IMR-90 (cell line): Measurements from ENCODE around the gene AMACR. TPM values are rescaled to one million over a fixed set of nuclear protein-coding genes. Genes with fewer than 3 reads are reported as not detected.

Source experiments
- ATAC-seq: fragments of 200-7000 bp; cut with Tn5 transposase; 2 replicates; pipeline ENCODE4 v1.9.1; 2020; ENCODE audit warnings: low read depth, mild to moderate bottlenecking, moderate library complexity
- BruUV-seq: library from RNA; stranded (reverse); fragments of 400-500 nt; replicated peaks from 2 replicates; lab custom pipeline; 2021; lab: Mats Ljungman, UMichigan
- CTCF ChIA-PET: fragments of 300-600 bp; formaldehyde crosslinking; extraction: SDS; loops from one replicate; lab custom pipeline; 2021; ENCODE audit warnings: antibody characterized with exemption; lab: Yijun Ruan, JAX
- POLR2A ChIA-PET: fragments of 300-600 bp; sonication (Branson Sonifier 250); formaldehyde crosslinking; loops from one replicate; lab custom pipeline; 2022; ENCODE audit warnings: antibody characterized with exemption; ENCODE audit not compliant: unreplicated experiment; lab: Charles Lee
- DNase-seq: peaks from one replicate; pipeline ENCODE4 v3.0.0; 2013
- H2AFZ ChIP-seq: replicated peaks from 2 replicates; pipeline ENCODE3; 2013; ENCODE audit warnings: low read length, mild to moderate bottlenecking; ENCODE audit not compliant: poor library complexity
- H2AK5ac ChIP-seq: 2 replicates; pipeline ENCODE4 v1.6.1; 2013; ENCODE audit warnings: low read depth, low read length, inconsistent platforms
- H2AK9ac ChIP-seq: replicated peaks from 2 replicates; pipeline ENCODE3; 2013; ENCODE audit warnings: mild to moderate bottlenecking, low read depth, low read length, moderate library complexity; ENCODE audit not compliant: poor library complexity
- H2BK120ac ChIP-seq: 2 replicates; pipeline ENCODE4 v1.6.1; 2013; ENCODE audit warnings: low read depth, low read length, inconsistent platforms
- H2BK15ac ChIP-seq: 3 replicates; pipeline ENCODE4 v1.6.1; 2013; ENCODE audit warnings: low read depth, low read length, inconsistent platforms
- H2BK20ac ChIP-seq: 2 replicates; pipeline ENCODE4 v1.6.1; 2013; ENCODE audit warnings: low read depth, mild to moderate bottlenecking, inconsistent platforms, low read length, moderate library complexity
- H2BK5ac ChIP-seq: 2 replicates; pipeline ENCODE4 v1.6.1; 2013; ENCODE audit warnings: mild to moderate bottlenecking, low read depth, low read length, inconsistent platforms; ENCODE audit not compliant: poor library complexity, severe bottlenecking
- H3K14ac ChIP-seq: replicated peaks from 2 replicates; pipeline ENCODE4 v1.6.1; 2013; ENCODE audit warnings: low read depth, low read length, inconsistent platforms
- H3K18ac ChIP-seq: 2 replicates; pipeline ENCODE4 v1.6.1; 2013; ENCODE audit warnings: low read depth, low read length, control low read depth
- H3K23ac ChIP-seq: 2 replicates; pipeline ENCODE4 v1.6.1; 2013; ENCODE audit warnings: low read depth, low read length, inconsistent platforms
- H3K27ac ChIP-seq: 2 replicates; pipeline ENCODE4 v1.5.1; 2013; ENCODE audit warnings: mild to moderate bottlenecking, control low read depth, low read length; ENCODE audit not compliant: insufficient read depth
- H3K27me3 ChIP-seq: 2 replicates; pipeline ENCODE4 v1.6.1; 2013; ENCODE audit warnings: low read length; ENCODE audit not compliant: control insufficient read depth, insufficient read depth
- H3K36me3 ChIP-seq: 2 replicates; pipeline ENCODE4 v1.6.1; 2013; ENCODE audit warnings: low read length, mixed read lengths; ENCODE audit not compliant: control insufficient read depth, insufficient read depth
- H3K4ac ChIP-seq: 2 replicates; pipeline ENCODE4 v1.6.1; 2013; ENCODE audit warnings: low read depth, low read length, inconsistent platforms
- H3K4me1 ChIP-seq: 2 replicates; pipeline ENCODE4 v1.6.1; 2013; ENCODE audit warnings: low read length, mixed read lengths; ENCODE audit not compliant: control insufficient read depth, insufficient read depth
- H3K4me2 ChIP-seq: 2 replicates; pipeline ENCODE4 v1.6.1; 2013; ENCODE audit warnings: low read depth, mild to moderate bottlenecking, control low read depth, low read length, moderate library complexity
- H3K4me3 ChIP-seq: 2 replicates; pipeline ENCODE4 v1.5.1; 2013; ENCODE audit warnings: low read depth, mild to moderate bottlenecking, control low read depth, low read length, moderate library complexity; ENCODE audit not compliant: insufficient read depth
- H3K56ac ChIP-seq: 2 replicates; pipeline ENCODE4 v1.6.1; 2013; ENCODE audit warnings: low read length, inconsistent platforms; ENCODE audit not compliant: insufficient read depth; ENCODE audit errors: extremely low read depth
- H3K79me1 ChIP-seq, 2 experiments: 2 replicates each; pipeline ENCODE4 v1.6.1; 2013; ENCODE audit warnings: low read length in 2 of 2, inconsistent platforms in 1 of 2, low read depth in 1 of 2
- H3K9ac ChIP-seq: 2 replicates; pipeline ENCODE4 v1.6.1; 2013; ENCODE audit warnings: low read depth, low read length, control low read depth
- H3K9me1 ChIP-seq: 2 replicates; pipeline ENCODE4 v1.6.1; 2013; ENCODE audit warnings: low read length, inconsistent platforms; ENCODE audit not compliant: insufficient read depth
- H3K9me3 ChIP-seq: 2 replicates; pipeline ENCODE4 v1.6.1; 2013; ENCODE audit warnings: low read length; ENCODE audit not compliant: control insufficient read depth, insufficient read depth
- H4K20me1 ChIP-seq: 2 replicates; pipeline ENCODE4 v1.6.1; 2013; ENCODE audit warnings: low read length, inconsistent platforms; ENCODE audit not compliant: insufficient read depth
- H4K5ac ChIP-seq: 2 replicates; pipeline ENCODE4 v1.6.1; 2013; ENCODE audit warnings: mild to moderate bottlenecking, low read depth, low read length, control low read depth
- H4K8ac ChIP-seq, 2 experiments: 2 replicates each; pipeline ENCODE4 v1.6.1; 2013; ENCODE audit warnings: low read depth in 2 of 2, low read length in 2 of 2, control low read depth in 1 of 2, inconsistent platforms in 1 of 2
- H4K91ac ChIP-seq: 2 replicates; pipeline ENCODE4 v1.6.1; 2013; ENCODE audit warnings: low read depth, low read length, inconsistent platforms; ENCODE audit not compliant: insufficient read depth
- CEBPB ChIP-seq: IDR thresholded peaks from 2 replicates; pipeline ENCODE4 v1.6.1; 2012; ENCODE audit warnings: low read depth, low read length, improper control_type of control experiment
- FOS ChIP-seq: fragments of 150-350 bp; IDR thresholded peaks from 2 replicates; pipeline ENCODE4 v1.6.1; 2016; ENCODE audit warnings: low read depth, low read length
- MAFK ChIP-seq: IDR thresholded peaks from 2 replicates; pipeline ENCODE4 v1.6.1; 2012; ENCODE audit warnings: low read depth, low read length, improper control_type of control experiment
- MAZ ChIP-seq: IDR thresholded peaks from 2 replicates; pipeline ENCODE4 v1.6.1; 2012; ENCODE audit warnings: low read depth, mild to moderate bottlenecking, low read length, improper control_type of control experiment, moderate library complexity, borderline replicate concordance
- MXI1 ChIP-seq: IDR thresholded peaks from 2 replicates; pipeline ENCODE4 v1.6.1; 2012; ENCODE audit warnings: low read depth, mild to moderate bottlenecking, low read length, moderate library complexity, borderline replicate concordance
- NFE2L2 ChIP-seq: fragments of 150-350 bp; IDR thresholded peaks from 2 replicates; pipeline ENCODE4 v1.6.1; 2016; ENCODE audit warnings: low read depth, mild to moderate bottlenecking, low read length
- POLR2A ChIP-seq: IDR thresholded peaks from 2 replicates; pipeline ENCODE4 v1.6.1; 2012; ENCODE audit warnings: mild to moderate bottlenecking, low read depth, low read length
- RAD21 ChIP-seq: IDR thresholded peaks from 2 replicates; pipeline ENCODE4 v1.6.1; 2012; ENCODE audit warnings: low read length, improper control_type of control experiment
- RCOR1 ChIP-seq: IDR thresholded peaks from 2 replicates; pipeline ENCODE4 v1.6.1; 2012; ENCODE audit warnings: mild to moderate bottlenecking, low read length, improper control_type of control experiment; ENCODE audit not compliant: insufficient replicate concordance
- RFX5 ChIP-seq: IDR thresholded peaks from 2 replicates; pipeline ENCODE4 v1.8.0; 2012; ENCODE audit warnings: low read depth, mild to moderate bottlenecking, low read length, moderate library complexity
- SMC3 ChIP-seq: fragments of 150-350 bp; IDR thresholded peaks from 2 replicates; pipeline ENCODE4 v1.6.1; 2016; ENCODE audit warnings: low read depth, mild to moderate bottlenecking, antibody characterized with exemption, low read length, moderate library complexity
- USF2 ChIP-seq: fragments of 150-350 bp; IDR thresholded peaks from 2 replicates; pipeline ENCODE4 v1.6.1; 2017; ENCODE audit warnings: mild to moderate bottlenecking, antibody characterized with exemption, low read length, low read depth
- WGBS, 2 experiments: methylation state at CpG; one replicate each; pipeline versions ENCODE4 v1.1.5 to v1.1.7; 2013; ENCODE audit warnings: missing lambda C conversion rate in 2 of 2; ENCODE audit not compliant: insufficient read length in 1 of 2; ENCODE audit errors: extremely low coverage in 2 of 2; 5-methylcytosine and 5-hydroxymethylcytosine counted together
- dilution Hi-C: fragments of 300-500 bp; cut with HindIII; formaldehyde crosslinking; loops from one replicate; pipeline ENCODE4 v1.14.3; 2018; ENCODE audit warnings: low sequenced_read_pairs; ENCODE audit not compliant: unreplicated experiment
- in situ Hi-C: fragments of 300-500 bp; cut with MboI; formaldehyde crosslinking; loops from 3 replicates; pipeline ENCODE4 v1.14.3; 2019; ENCODE audit warnings: low sequenced_read_pairs, inconsistent platforms, mixed read lengths
- intact Hi-C: fragments of 100-400 bp; cut with micrococcal nuclease; formaldehyde crosslinking; loops from 2 replicates; pipeline ENCODE4 v1.10.0; 2022
- polyA plus RNA-seq, 3 experiments: library from polyadenylated mRNA; depleted of rRNA; stranded (reverse); fragments of >200 nt; gene quantifications; 2 replicates each; pipeline ENCODE4 v1.2.3, GENCODE V29; 2012; ENCODE audit warnings: low replicate concordance in 1 of 3
- total RNA-seq: library from RNA; depleted of rRNA; stranded (reverse); fragments of >200 nt; gene quantifications from 2 replicates; pipeline ENCODE4 v1.2.3, GENCODE V29; 2012
- TF ChIP-seq, protein P1 (sequence below): fragments of 150-350 bp; IDR thresholded peaks from 2 replicates; pipeline ENCODE4 v1.6.1; 2016; ENCODE audit warnings: low read depth, mild to moderate bottlenecking, low read length, moderate library complexity, borderline replicate concordance
- TF ChIP-seq, protein P2 (sequence below): conservative IDR thresholded peaks from 2 replicates; pipeline ENCODE4 v1.5.1; 2012; ENCODE audit warnings: mild to moderate bottlenecking, low read depth, low read length, improper control_type of control experiment

Gene AMACR
- total and polyA plus RNA-seq, 2 of the 4 experiments (the other 2 are of a cell fraction) = 8.2 to 12.9 TPM

- no peak within 1 kb of the TSS for H2AK5ac ChIP-seq
- peak within 1 kb of the TSS; percentile 81 for H2AK9ac ChIP-seq
- intact Hi-C loops (loop anchor here (10.0 kb wide), 1 partner anchor 322 kb away; no protein-coding TSS in a partner anchor), dilution Hi-C loops (no loop called here), in situ Hi-C loops (no loop called here)
- H3K4me3 ChIP-seq = peak within 1 kb of the TSS; percentile 56
- H2BK20ac ChIP-seq = no peak within 1 kb of the TSS
- H2AFZ ChIP-seq = peak within 1 kb of the TSS; percentile 89
- no peak within 1 kb of the TSS for H3K27ac ChIP-seq
- H3K23ac ChIP-seq = peak within 1 kb of the TSS; percentile 7; the same call in 1 of the 2 replicates
- DNase-seq = peak; percentile 23
- H3K18ac ChIP-seq = no peak within 1 kb of the TSS
- peaks cover 5% of the 10 kb centered on the region; the same call in 1 of the 2 replicates for H3K9me3 ChIP-seq
- CTCF ChIA-PET = interaction anchor here (0.6 kb wide), 1 partner anchor 468 kb away, joined by 3 read pairs; no protein-coding TSS in a partner anchor
- no peak within 1 kb of the TSS for H3K4ac ChIP-seq
- H2BK120ac ChIP-seq = no peak within 1 kb of the TSS
- no peak within 1 kb of the TSS for H2BK15ac ChIP-seq
- no peak within 1 kb of the TSS for H4K5ac ChIP-seq
- WGBS, 2 experiments = 6% methylated on average over 18 of the region's 45 CpGs; no CpG with 5 or more reads in 1 of the 2 experiments
- H3K4me2 ChIP-seq = peak within 1 kb of the TSS; percentile 100
- no peaks in the 10 kb centered on the region for H3K36me3 ChIP-seq
- H3K14ac ChIP-seq = no peak within 1 kb of the TSS
- H3K56ac ChIP-seq = no peak within 1 kb of the TSS
- H3K27me3 ChIP-seq = peaks cover 48% of the 10 kb centered on the region
- POLR2A ChIA-PET = no interaction called here
- peak; percentile 72 for ATAC-seq
- H3K79me1 ChIP-seq = no peaks in the 10 kb centered on the region
- H3K9me1 ChIP-seq = no peaks in the 10 kb centered on the region
- TF ChIP-seq, protein P1, sequence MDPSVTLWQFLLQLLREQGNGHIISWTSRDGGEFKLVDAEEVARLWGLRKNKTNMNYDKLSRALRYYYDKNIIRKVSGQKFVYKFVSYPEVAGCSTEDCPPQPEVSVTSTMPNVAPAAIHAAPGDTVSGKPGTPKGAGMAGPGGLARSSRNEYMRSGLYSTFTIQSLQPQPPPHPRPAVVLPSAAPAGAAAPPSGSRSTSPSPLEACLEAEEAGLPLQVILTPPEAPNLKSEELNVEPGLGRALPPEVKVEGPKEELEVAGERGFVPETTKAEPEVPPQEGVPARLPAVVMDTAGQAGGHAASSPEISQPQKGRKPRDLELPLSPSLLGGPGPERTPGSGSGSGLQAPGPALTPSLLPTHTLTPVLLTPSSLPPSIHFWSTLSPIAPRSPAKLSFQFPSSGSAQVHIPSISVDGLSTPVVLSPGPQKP = no peak
- TF ChIP-seq FOS (no peak), USF2 (no peak), RCOR1 (no peak), POLR2A (no peak), MAFK (no peak), MXI1 (no peak), RFX5 (no peak), RAD21 (no peak), MAZ (no peak), CEBPB (no peak), NFE2L2 (no peak), SMC3 (no peak)
- TF ChIP-seq, protein P2, sequence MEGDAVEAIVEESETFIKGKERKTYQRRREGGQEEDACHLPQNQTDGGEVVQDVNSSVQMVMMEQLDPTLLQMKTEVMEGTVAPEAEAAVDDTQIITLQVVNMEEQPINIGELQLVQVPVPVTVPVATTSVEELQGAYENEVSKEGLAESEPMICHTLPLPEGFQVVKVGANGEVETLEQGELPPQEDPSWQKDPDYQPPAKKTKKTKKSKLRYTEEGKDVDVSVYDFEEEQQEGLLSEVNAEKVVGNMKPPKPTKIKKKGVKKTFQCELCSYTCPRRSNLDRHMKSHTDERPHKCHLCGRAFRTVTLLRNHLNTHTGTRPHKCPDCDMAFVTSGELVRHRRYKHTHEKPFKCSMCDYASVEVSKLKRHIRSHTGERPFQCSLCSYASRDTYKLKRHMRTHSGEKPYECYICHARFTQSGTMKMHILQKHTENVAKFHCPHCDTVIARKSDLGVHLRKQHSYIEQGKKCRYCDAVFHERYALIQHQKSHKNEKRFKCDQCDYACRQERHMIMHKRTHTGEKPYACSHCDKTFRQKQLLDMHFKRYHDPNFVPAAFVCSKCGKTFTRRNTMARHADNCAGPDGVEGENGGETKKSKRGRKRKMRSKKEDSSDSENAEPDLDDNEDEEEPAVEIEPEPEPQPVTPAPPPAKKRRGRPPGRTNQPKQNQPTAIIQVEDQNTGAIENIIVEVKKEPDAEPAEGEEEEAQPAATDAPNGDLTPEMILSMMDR = no peak
- H4K20me1 ChIP-seq = no peaks in the 10 kb centered on the region; the same call in 1 of the 2 replicates
- H2BK5ac ChIP-seq = no peak within 1 kb of the TSS
- H3K9ac ChIP-seq = no peak within 1 kb of the TSS
- H4K91ac ChIP-seq = no peak within 1 kb of the TSS
- no peak within 1 kb of the TSS for H4K8ac ChIP-seq
- BruUV-seq = no TSS peak
- H3K4me1 ChIP-seq = no peaks in the 10 kb centered on the region
Observed at GRCh38 chr5:33936381-33937016, 71.4 kb downstream of the AMACR start, which contains the start of gene RXFP3. Gene RXFP3 (plus strand): TSS chr5:33936386. CDS start chr5:33936741, 355 bp downstream.
